ENCODE data around the gene MAP3K9.
"Not testable (repeated sequence)": the region's sequence is repeated elsewhere in the genome, so short reads cannot be mapped to it uniquely, and the experiment has no call there.

The MAP3K9 gene

GRCh38 chr14:70809225-70810219 is at the start of gene MAP3K9:
Gene MAP3K9 (minus strand): TSS chr14:70809513. CDS start chr14:70809171, 342 bp downstream.
- Mint-ChIP-seq H3K27me3 (ENCODE audit: low read depth) (peaks cover 18% of the 10 kb centered on the region), H3K9me3 (no peaks in the 10 kb centered on the region), H3K4me1 (ENCODE audit: low read depth) (peaks cover 6% of the 10 kb centered on the region), H3K36me3 (ENCODE audit: low read depth) (peaks cover 2% of the 10 kb centered on the region), H3K4me3 (peak within 1 kb of the TSS; percentile 79), H3K27ac (peak within 1 kb of the TSS; percentile 81)

GRCh38 chr14:70858641-70859040 is 49.3 kb upstream of the MAP3K9 start:
- peaks cover 6% of the 10 kb centered on the region for H3K36me3 Mint-ChIP-seq (ENCODE audit: low read depth)
- peaks cover 6% of the 10 kb centered on the region for H3K27me3 Mint-ChIP-seq (ENCODE audit: low read depth)
- H3K9me3 Mint-ChIP-seq = peaks cover 3% of the 10 kb centered on the region
- H3K4me3 Mint-ChIP-seq = no peak overlapping the region
- no peak overlapping the region for H3K27ac Mint-ChIP-seq
- peaks cover 9% of the 10 kb centered on the region for H3K4me1 Mint-ChIP-seq (ENCODE audit: low read depth)

DNA sequence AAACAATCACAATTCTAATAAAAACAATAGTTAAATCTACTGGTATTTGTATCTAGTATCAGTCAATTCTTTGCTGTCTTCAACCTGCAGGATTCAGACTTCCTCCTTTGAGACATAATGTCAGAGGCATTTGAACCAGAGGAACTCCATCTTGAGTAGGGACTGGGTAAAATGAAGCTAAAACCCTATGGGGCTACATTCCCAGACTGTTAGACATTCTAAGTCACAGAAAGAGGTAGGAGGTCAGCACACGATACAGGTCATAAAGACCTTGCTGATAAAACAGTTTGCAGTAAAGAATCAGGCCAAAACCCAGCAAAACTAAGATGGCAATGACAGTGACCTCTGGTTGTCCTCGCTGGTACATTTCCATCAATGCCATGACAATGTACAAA is 48.2 kb upstream of the MAP3K9 start:
- Mint-ChIP-seq H3K9me3 (no peaks in the 10 kb centered on the region), H3K27me3 (ENCODE audit: low read depth) (peaks cover 6% of the 10 kb centered on the region), H3K27ac (no peak overlapping the region), H3K36me3 (ENCODE audit: low read depth) (peaks cover 3% of the 10 kb centered on the region), H3K4me3 (no peak overlapping the region), H3K4me1 (ENCODE audit: low read depth) (peaks cover 9% of the 10 kb centered on the region)

DNA sequence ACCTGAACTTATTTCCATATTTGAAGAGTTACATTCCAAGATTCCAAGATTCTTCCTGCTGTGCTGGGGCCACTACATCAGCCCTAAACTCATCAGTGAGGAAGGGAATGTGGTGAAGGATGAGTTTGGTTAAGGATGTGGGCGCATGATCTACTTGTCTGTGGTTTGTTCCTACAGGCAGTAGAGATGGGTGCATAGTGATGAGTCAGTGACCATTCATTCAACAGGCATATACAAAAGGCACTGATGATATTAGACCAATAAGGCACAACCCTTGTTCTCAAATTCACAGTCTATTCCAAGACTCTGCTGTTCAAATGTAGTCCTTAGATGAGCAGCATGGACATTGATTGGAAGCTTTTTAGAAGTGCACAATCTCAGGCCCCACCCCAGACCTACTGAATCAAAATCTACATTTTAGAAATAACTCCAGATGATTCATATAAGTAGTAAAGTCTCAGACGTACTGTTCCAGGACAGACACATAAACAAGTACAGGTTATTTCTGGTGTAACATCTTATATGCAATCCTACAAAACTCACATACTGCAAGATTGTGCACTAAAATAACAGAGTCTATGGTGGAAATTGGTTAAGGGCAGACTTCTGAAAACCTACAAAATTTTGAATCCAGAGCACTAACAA is 47.7 kb upstream of the MAP3K9 start:
- peaks cover 3% of the 10 kb centered on the region for H3K36me3 Mint-ChIP-seq (ENCODE audit: low read depth)
- peaks cover 9% of the 10 kb centered on the region for H3K4me1 Mint-ChIP-seq (ENCODE audit: low read depth)
- H3K9me3 Mint-ChIP-seq = no peaks in the 10 kb centered on the region
- H3K27ac Mint-ChIP-seq = no peak overlapping the region
- H3K27me3 Mint-ChIP-seq (ENCODE audit: low read depth) = peaks cover 6% of the 10 kb centered on the region
- H3K4me3 Mint-ChIP-seq = no peak overlapping the region

- Mint-ChIP-seq H3K27me3 (ENCODE audit: low read depth) (peaks cover 2% of the 10 kb centered on the region), H3K4me3 (no peak overlapping the region), H3K9me3 (no peaks in the 10 kb centered on the region), H3K27ac (no peak overlapping the region), H3K36me3 (ENCODE audit: low read depth) (no peaks in the 10 kb centered on the region), H3K4me1 (ENCODE audit: low read depth) (peaks cover 9% of the 10 kb centered on the region)
Measured at GRCh38 chr14:70855486-70855885, 46.2 kb upstream of the MAP3K9 start.

- H3K4me3 Mint-ChIP-seq; H3K27me3 Mint-ChIP-seq (ENCODE audit: low read depth); H3K9me3 Mint-ChIP-seq; H3K36me3 Mint-ChIP-seq (ENCODE audit: low read depth); H3K27ac Mint-ChIP-seq; H3K4me1 Mint-ChIP-seq (ENCODE audit: low read depth): not testable (repeated sequence)
Measured at GRCh38 chr14:70853658-70854057, 44.3 kb upstream of the MAP3K9 start.

GRCh38 chr14:70847406-70848090 is 38.2 kb upstream of the MAP3K9 start:
- peaks cover 1% of the 10 kb centered on the region for H3K4me1 Mint-ChIP-seq (ENCODE audit: low read depth)
- H3K9me3 Mint-ChIP-seq = no peaks in the 10 kb centered on the region

DNA sequence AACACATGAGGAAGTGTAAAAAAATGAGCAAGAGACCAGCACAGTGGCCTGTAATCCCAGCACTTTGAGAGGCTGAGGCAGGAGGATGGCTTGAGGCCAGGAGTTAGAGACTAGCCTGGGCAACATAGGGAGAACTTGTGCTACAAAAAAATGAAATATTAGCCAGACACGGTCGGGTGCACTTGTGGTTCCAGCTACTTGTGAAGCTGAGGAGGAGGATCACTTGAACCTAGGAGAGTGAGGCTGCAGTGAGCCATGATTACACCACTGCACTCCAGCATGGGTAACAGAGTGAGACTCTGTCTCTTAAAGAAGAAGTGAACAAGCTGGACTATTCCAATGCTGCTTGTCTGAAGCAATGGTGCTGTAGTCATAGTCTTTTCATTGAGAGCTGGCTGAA is 36.3 kb upstream of the MAP3K9 start:
- H3K36me3 Mint-ChIP-seq (ENCODE audit: low read depth) = no peaks in the 10 kb centered on the region
- H3K4me3 Mint-ChIP-seq = no peak overlapping the region
- H3K27ac Mint-ChIP-seq = no peak overlapping the region

More at GRCh38 chr14:70847406-70848090, 38.2 kb upstream of the MAP3K9 start:
- Mint-ChIP-seq H3K27ac (no peak overlapping the region), H3K4me3 (no peak overlapping the region), H3K27me3 (ENCODE audit: low read depth) (peaks cover 8% of the 10 kb centered on the region), H3K36me3 (ENCODE audit: low read depth) (no peaks in the 10 kb centered on the region)

DNA sequence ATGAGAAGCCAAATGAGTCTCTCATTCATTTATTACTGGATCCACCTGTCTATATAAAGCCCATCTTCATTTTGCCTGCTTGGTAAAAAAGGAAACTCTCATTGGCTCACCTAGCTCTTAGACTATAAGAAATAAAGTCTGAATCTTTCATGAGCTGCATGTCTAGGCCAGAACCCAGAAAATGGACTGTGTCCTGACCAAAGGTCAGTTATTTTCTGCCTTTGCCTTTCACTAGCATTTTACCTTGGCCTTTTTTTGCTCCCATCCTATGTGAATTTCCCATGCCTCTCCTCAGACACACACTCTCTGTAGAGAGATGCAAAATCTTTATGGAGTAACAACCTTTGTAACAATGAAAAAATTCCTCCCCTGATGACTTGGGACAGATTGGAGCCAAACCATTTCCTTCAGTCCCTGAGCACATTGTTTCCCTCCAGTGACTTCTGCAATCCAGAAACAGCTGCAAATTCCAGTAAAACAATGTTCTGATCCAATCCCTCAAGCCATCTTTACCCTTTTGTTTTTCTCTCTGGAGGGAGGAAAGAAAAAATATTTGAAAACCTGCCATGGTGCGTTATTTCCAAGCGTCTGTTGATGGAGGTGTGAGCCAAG is 33.6 kb upstream of the MAP3K9 start:
- H3K9me3 Mint-ChIP-seq = peaks cover 4% of the 10 kb centered on the region
- peaks cover 1% of the 10 kb centered on the region for H3K4me1 Mint-ChIP-seq (ENCODE audit: low read depth)
- no peak overlapping the region for H3K27ac Mint-ChIP-seq
- peaks cover 4% of the 10 kb centered on the region for H3K27me3 Mint-ChIP-seq (ENCODE audit: low read depth)
- H3K36me3 Mint-ChIP-seq (ENCODE audit: low read depth) = no peaks in the 10 kb centered on the region
- H3K4me3 Mint-ChIP-seq = no peak overlapping the region

More for the DNA sequence above, 36.3 kb upstream of the MAP3K9 start:
- Mint-ChIP-seq H3K9me3 (no peaks in the 10 kb centered on the region), H3K27me3 (ENCODE audit: low read depth) (peaks cover 7% of the 10 kb centered on the region), H3K4me1 (ENCODE audit: low read depth) (peaks cover 1% of the 10 kb centered on the region)

GRCh38 chr14:70838076-70838475 is 28.8 kb upstream of the MAP3K9 start:
- H3K9me3 Mint-ChIP-seq = peaks cover 24% of the 10 kb centered on the region
- peaks cover under 1% of the 10 kb centered on the region for H3K27me3 Mint-ChIP-seq (ENCODE audit: low read depth)
- peaks cover 3% of the 10 kb centered on the region for H3K36me3 Mint-ChIP-seq (ENCODE audit: low read depth)
- H3K4me3 Mint-ChIP-seq = no peak overlapping the region
- no peaks in the 10 kb centered on the region for H3K4me1 Mint-ChIP-seq (ENCODE audit: low read depth)
- no peak overlapping the region for H3K27ac Mint-ChIP-seq

DNA sequence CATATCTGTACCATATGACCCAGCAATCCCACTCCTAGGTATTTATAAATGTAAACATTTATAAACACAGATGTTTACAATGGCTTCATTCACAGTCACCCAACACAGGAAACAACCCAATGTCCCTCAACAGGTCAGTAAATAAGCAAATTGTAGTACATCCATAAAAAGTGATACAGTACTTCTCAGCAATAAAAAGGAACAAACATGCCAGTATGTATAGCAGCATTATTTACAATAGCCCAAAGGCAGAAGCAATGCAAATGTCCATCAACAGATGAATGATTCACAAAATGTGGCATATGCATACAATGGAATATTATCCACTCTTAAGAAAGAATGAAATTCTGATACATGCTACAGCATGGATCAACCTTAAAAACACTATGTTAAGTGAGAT is 27.6 kb upstream of the MAP3K9 start:
- Mint-ChIP-seq H3K4me1 (ENCODE audit: low read depth) (no peaks in the 10 kb centered on the region), H3K4me3 (no peak overlapping the region), H3K9me3 (peaks cover 24% of the 10 kb centered on the region), H3K27ac (no peak overlapping the region), H3K27me3 (ENCODE audit: low read depth) (no peaks in the 10 kb centered on the region), H3K36me3 (ENCODE audit: low read depth) (peaks cover 3% of the 10 kb centered on the region)

DNA sequence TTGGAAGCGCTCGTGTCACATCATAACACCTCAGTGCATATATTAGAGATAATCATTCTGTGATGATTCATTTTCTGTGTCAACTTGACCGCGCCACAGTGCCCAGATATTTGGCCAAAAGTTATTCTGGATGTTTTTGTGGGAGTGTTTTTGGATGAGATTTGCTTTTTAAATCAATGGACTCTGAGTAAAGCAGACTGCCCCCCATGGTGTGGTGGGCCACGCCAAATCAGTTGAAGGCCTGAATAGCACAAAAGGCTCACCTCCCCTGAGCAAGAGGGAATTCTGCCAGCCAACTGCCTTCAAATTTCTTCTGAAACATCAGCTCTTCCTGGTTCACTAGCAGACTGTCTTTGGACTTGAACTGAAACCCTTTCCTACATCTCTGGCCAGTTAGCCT is 24.6 kb upstream of the MAP3K9 start:
- H3K36me3 Mint-ChIP-seq (ENCODE audit: low read depth) = peaks cover 3% of the 10 kb centered on the region
- H3K27ac Mint-ChIP-seq = no peak overlapping the region
- H3K9me3 Mint-ChIP-seq = peaks cover 23% of the 10 kb centered on the region
- H3K4me1 Mint-ChIP-seq (ENCODE audit: low read depth) = peaks cover 4% of the 10 kb centered on the region
- no peaks in the 10 kb centered on the region for H3K27me3 Mint-ChIP-seq (ENCODE audit: low read depth)
- no peak overlapping the region for H3K4me3 Mint-ChIP-seq

DNA sequence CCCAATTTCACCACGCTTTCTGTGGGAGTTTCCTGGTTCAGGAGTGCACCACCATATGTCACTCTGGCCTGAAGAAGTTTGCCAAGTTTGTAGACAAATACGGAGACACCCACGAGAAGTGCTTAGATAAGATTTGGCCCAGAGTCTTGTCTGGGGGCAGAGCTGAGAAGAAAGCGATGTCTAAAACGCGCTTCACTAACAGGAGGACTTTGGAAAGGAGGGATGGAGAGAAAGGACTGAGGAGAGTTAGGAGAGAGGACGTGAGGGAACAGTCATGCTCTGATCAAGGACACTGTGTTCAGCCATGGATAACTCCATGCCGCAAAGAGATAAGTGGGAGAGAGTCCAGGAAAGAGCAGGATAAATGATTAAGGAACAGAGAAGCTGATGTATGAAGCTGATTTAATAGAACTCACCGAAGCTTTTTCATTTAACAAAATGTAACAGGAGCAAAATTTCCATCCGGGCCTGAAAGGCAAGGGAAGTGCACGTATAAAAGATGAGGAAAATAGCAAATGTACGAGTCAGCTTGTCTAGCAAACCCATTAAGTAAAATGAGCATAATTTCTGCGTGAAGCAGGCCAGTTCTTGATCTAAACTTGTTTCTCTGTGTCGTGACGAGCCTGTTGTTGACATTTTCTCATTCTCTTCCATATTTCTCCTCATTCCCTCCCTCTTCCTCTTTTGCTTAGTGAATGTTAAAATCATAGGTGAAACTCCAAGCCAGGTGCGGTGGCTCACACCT is 23.4 kb upstream of the MAP3K9 start:
- Mint-ChIP-seq H3K27ac (no peak overlapping the region), H3K4me1 (ENCODE audit: low read depth) (peaks cover 4% of the 10 kb centered on the region), H3K27me3 (ENCODE audit: low read depth) (no peaks in the 10 kb centered on the region), H3K36me3 (ENCODE audit: low read depth) (peaks cover 3% of the 10 kb centered on the region), H3K4me3 (no peak overlapping the region), H3K9me3 (peaks cover 20% of the 10 kb centered on the region)
